NCI-H748 treated with DMSO at 0.1 percent for 48 hours (cell line): ENCODE measurements around the gene IFNGR2.
A peak's percentile ranks its signal among the peaks of the same experiment; 100 is the strongest.
"Not testable (repeated sequence)": the region's sequence is repeated elsewhere in the genome, so short reads cannot be mapped to it uniquely, and the experiment has no call there.

Source experiments
- DNase-seq: peaks from one replicate; lab custom pipeline; 2025; lab: John Stamatoyannopoulos, UW

IFNGR2 gene

GRCh38 chr21:33403128-33403785 lies at the start of gene IFNGR2:
Gene IFNGR2 (plus strand): TSS chr21:33403413. CDS start chr21:33403544, 131 bp downstream.
- no peak for DNase-seq

- no peak for DNase-seq
These were observed 47.9 kb upstream of the IFNGR2 start for GRCh38 chr21:33355355-33355754.

GRCh38 chr21:33355996-33356395 lies 47.2 kb upstream of the IFNGR2 start:
- no peak for DNase-seq

GRCh38 chr21:33357177-33357576 lies 46.0 kb upstream of the IFNGR2 start:
- DNase-seq = no peak

GRCh38 chr21:33359446-33359845 lies 43.8 kb upstream of the IFNGR2 start:
- DNase-seq = no peak

GRCh38 chr21:33360281-33360680 lies 42.9 kb upstream of the IFNGR2 start:
- DNase-seq = no peak

- peak; percentile 86 for DNase-seq
These were observed 42.2 kb upstream of the IFNGR2 start for GRCh38 chr21:33360881-33361602.

- peak; percentile 94 for DNase-seq
These were observed 41.1 kb upstream of the IFNGR2 start for GRCh38 chr21:33362044-33362555.

- DNase-seq = not testable (repeated sequence)
These were observed 39.2 kb upstream of the IFNGR2 start for GRCh38 chr21:33363911-33364609.

- no peak for DNase-seq
These were observed 38.4 kb upstream of the IFNGR2 start for GRCh38 chr21:33364830-33365229.

- peak; percentile 4 for DNase-seq
These were observed 35.8 kb upstream of the IFNGR2 start for GRCh38 chr21:33367309-33367973.

- DNase-seq = no peak
These were observed 35.1 kb upstream of the IFNGR2 start for GRCh38 chr21:33368124-33368523.

GRCh38 chr21:33368576-33368975 lies 34.6 kb upstream of the IFNGR2 start:
- DNase-seq = no peak

GRCh38 chr21:33369586-33369985 lies 33.6 kb upstream of the IFNGR2 start:
- no peak for DNase-seq

- DNase-seq = no peak
These were observed 32.9 kb upstream of the IFNGR2 start for GRCh38 chr21:33370305-33370704.

- DNase-seq = no peak
These were observed 31.8 kb upstream of the IFNGR2 start for GRCh38 chr21:33371366-33371765.

- no peak for DNase-seq
These were observed 30.6 kb upstream of the IFNGR2 start for GRCh38 chr21:33372582-33372981.

GRCh38 chr21:33373451-33373850 lies 29.8 kb upstream of the IFNGR2 start:
- no peak for DNase-seq

- no peak for DNase-seq
These were observed 29.1 kb upstream of the IFNGR2 start for GRCh38 chr21:33374080-33374449.

- peak; percentile 16 for DNase-seq
These were observed 28.6 kb upstream of the IFNGR2 start for GRCh38 chr21:33374450-33375096.

- no peak for DNase-seq
These were observed 28.0 kb upstream of the IFNGR2 start for GRCh38 chr21:33375101-33375644.
